ENCODE results near the gene MAZ.

- TF ChIP-seq POLR2A (IDR thresholded peaks at IDR 0.05) (no peak), CTCF (IDR thresholded peaks at IDR 0.05) (no peak)
Measured at GRCh38 chr16:29770250-29770929, 35.9 kb upstream of the MAZ start.

All from right lobe of liver (tissue), 4 donors.